GM06990 (cell line): Measurements from ENCODE around the gene PRRX2.

Experiments used
- DNase-seq: peaks from one replicate; pipeline ENCODE4 v3.0.0-alpha.2; 2011; ENCODE audit not compliant: insufficient read length; ENCODE audit errors: extremely low read depth
- H3K27me3 ChIP-seq: replicated peaks from 2 replicates; pipeline ENCODE4 v1.6.0; 2011; ENCODE audit warnings: low read length; ENCODE audit not compliant: control insufficient read depth, insufficient read depth
- H3K36me3 ChIP-seq: 2 replicates; pipeline ENCODE4 v1.5.1; 2011; ENCODE audit warnings: low read length; ENCODE audit not compliant: control insufficient read depth, insufficient read depth
- H3K4me3 ChIP-seq: replicated peaks from 2 replicates; pipeline ENCODE4 v1.5.1; 2011; ENCODE audit warnings: low read depth, mild to moderate bottlenecking, control low read depth, low read length
- TF ChIP-seq, protein P1 (sequence below): IDR thresholded peaks from 2 replicates; pipeline ENCODE4 v1.5.1; 2011; ENCODE audit warnings: low read length, control low read depth, mild to moderate bottlenecking, inconsistent platforms; ENCODE audit not compliant: insufficient read depth, poor library complexity, severe bottlenecking

Gene PRRX2

GRCh38 chr9:129716091-129716490 is 50.6 kb downstream of the PRRX2 start:
- DNase-seq = no peak
- H3K27me3 ChIP-seq = no peaks in the 10 kb centered on the region
- H3K4me3 ChIP-seq = no peak overlapping the region
- H3K36me3 ChIP-seq = no peaks in the 10 kb centered on the region
- TF ChIP-seq, protein P1, sequence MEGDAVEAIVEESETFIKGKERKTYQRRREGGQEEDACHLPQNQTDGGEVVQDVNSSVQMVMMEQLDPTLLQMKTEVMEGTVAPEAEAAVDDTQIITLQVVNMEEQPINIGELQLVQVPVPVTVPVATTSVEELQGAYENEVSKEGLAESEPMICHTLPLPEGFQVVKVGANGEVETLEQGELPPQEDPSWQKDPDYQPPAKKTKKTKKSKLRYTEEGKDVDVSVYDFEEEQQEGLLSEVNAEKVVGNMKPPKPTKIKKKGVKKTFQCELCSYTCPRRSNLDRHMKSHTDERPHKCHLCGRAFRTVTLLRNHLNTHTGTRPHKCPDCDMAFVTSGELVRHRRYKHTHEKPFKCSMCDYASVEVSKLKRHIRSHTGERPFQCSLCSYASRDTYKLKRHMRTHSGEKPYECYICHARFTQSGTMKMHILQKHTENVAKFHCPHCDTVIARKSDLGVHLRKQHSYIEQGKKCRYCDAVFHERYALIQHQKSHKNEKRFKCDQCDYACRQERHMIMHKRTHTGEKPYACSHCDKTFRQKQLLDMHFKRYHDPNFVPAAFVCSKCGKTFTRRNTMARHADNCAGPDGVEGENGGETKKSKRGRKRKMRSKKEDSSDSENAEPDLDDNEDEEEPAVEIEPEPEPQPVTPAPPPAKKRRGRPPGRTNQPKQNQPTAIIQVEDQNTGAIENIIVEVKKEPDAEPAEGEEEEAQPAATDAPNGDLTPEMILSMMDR = no peak

DNA sequence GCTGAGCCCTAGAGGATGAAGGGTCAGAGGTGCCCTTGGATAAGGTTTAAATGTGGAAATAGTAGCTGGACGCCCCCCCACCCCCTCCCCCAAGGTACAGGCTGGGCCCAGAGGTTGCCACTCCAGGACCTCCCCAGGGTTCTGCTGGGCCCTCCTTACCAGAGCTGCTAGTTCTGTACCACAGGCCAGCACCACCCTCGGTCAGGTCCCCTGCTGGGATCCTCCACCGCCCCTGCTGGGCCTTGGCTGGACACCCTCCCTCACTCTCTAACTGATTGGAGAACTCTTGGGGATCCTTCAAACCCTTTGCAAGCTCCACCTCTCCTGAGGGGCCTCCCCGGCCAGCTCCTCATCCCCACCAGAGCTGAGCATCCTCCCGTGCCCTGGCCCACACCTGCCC is 52.5 kb downstream of the PRRX2 start:
- TF ChIP-seq, protein P1 = no peak
- Histone ChIP-seq H3K36me3 (no peaks in the 10 kb centered on the region), H3K4me3 (no peak overlapping the region), H3K27me3 (no peaks in the 10 kb centered on the region)
- DNase-seq = no peak

GRCh38 chr9:129718647-129719046 is 53.2 kb downstream of the PRRX2 start:
- TF ChIP-seq, protein P1 = no peak
- Histone ChIP-seq H3K4me3 (no peak overlapping the region), H3K36me3 (no peaks in the 10 kb centered on the region), H3K27me3 (no peaks in the 10 kb centered on the region)
- no peak for DNase-seq

- no peak for DNase-seq
- no peak overlapping the region for H3K4me3 ChIP-seq
- TF ChIP-seq, protein P1 = no peak
- H3K27me3 ChIP-seq = no peaks in the 10 kb centered on the region
- H3K36me3 ChIP-seq = no peaks in the 10 kb centered on the region
Observed at GRCh38 chr9:129719135-129719534, 53.7 kb downstream of the PRRX2 start.

DNA sequence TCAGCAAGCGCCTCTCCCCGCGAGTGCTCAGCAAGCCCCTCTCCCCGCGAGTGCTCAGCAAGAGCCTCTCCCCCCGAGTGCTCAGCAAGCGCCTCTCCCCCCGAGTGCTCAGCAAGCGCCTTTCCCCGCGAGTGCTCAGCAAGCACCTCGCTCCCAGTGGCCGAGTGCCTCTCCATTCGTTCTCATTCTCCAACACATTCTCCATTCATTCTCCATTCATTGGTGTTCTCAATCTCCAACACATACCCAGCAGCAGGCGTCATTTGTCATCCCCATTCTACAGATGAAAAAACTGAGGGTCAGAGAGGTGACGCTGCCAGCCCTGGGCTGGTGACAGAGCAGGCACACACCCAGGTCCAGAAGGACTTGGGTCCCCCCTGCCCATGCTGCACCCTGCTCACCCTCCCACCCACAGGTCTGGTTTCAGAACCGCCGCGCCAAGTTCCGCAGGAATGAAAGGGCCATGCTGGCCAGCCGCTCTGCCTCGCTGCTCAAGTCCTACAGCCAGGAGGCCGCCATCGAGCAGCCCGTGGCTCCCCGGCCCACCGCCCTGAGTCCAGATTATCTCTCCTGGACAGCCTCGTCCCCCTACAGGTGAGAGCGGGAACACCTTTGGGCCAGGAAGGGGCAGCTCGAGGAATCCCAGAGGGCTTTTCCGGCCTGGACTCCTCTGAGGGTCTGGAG is 54.9 kb downstream of the PRRX2 start:
- Histone ChIP-seq H3K27me3 (no peaks in the 10 kb centered on the region), H3K36me3 (no peaks in the 10 kb centered on the region), H3K4me3 (no peak overlapping the region)
- TF ChIP-seq, protein P1 = peak; percentile 25
- no peak for DNase-seq
